ENCODE measurements around the gene TPPP3. TPM values are rescaled to one million over a fixed set of nuclear protein-coding genes. Genes with fewer than 3 reads are reported as not detected.

The TPPP3 gene
- total RNA-seq, 4 donors from 2014 or later, result 32.0 to 116 (median 41.3) TPM

GRCh38 chr16:67389911-67390815, 3.1 kb downstream of the TPPP3 start:
- Histone ChIP-seq H3K4me1 (peaks cover 35 to 60% (median 57%) of the 10 kb centered on the region in 4 donors), H3K27me3 (no peaks in the 10 kb centered on the region), H3K4me3 (peak overlapping the region in 1 of 4 donors; percentile 67), H3K27ac (replicated peaks in 1 of 4) (peak overlapping the region; percentile 80 to 88 (median 81)), H3K9me3 (no peaks in the 10 kb centered on the region), H3K36me3 (peaks cover 0 to 24% (median 0%) of the 10 kb centered on the region in 4 donors)
- WGBS, result 69% methylated on average over 16 of the region's 27 CpGs
- intact Hi-C loops (cut with DNase I), result no loop called here
- no peak for DNase-seq (ENCODE audit: extremely low spot score)
- TF ChIP-seq POLR2A (IDR thresholded peaks at IDR 0.05; ENCODE audit: low read depth) (no peak), POLR2AphosphoS5 (IDR thresholded peaks at IDR 0.05) (no peak), EP300 (IDR thresholded peaks at IDR 0.05) (no peak)
- TF ChIP-seq, protein P1, sequence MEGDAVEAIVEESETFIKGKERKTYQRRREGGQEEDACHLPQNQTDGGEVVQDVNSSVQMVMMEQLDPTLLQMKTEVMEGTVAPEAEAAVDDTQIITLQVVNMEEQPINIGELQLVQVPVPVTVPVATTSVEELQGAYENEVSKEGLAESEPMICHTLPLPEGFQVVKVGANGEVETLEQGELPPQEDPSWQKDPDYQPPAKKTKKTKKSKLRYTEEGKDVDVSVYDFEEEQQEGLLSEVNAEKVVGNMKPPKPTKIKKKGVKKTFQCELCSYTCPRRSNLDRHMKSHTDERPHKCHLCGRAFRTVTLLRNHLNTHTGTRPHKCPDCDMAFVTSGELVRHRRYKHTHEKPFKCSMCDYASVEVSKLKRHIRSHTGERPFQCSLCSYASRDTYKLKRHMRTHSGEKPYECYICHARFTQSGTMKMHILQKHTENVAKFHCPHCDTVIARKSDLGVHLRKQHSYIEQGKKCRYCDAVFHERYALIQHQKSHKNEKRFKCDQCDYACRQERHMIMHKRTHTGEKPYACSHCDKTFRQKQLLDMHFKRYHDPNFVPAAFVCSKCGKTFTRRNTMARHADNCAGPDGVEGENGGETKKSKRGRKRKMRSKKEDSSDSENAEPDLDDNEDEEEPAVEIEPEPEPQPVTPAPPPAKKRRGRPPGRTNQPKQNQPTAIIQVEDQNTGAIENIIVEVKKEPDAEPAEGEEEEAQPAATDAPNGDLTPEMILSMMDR (IDR thresholded peaks at IDR 0.05), result no peak

DNA sequence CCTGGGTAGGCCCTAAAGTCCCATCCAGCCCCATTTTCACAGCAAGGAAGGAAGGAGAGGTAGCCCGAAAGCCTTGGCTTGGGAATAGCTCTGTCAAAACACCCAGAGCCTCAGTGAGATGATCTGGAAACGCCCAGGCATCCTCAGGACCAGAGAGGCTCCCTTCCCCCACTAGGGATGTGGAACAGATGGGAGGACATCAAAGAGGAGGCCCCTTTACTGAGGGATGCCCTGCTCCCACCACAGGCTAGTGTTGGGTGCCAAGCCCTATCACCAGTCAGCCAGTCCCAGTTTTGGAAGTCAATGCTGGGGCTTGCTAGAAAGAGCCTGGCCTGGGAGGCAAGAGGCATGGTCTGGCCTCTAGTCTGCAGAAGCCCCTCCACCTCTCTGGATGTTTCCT, 4.7 kb downstream of the TPPP3 start:
- Histone ChIP-seq H3K27ac (replicated peaks in 1 of 4) (no peak overlapping the region), H3K27me3 (no peaks in the 10 kb centered on the region), H3K4me3 (no peak overlapping the region), H3K9me3 (no peaks in the 10 kb centered on the region), H3K36me3 (peaks cover 0 to 24% (median 0%) of the 10 kb centered on the region in 4 donors), H3K4me1 (peaks cover 27 to 45% (median 44%) of the 10 kb centered on the region in 4 donors)
- intact Hi-C loops (cut with DNase I), result no loop called here
- no peak for DNase-seq (ENCODE audit: extremely low spot score)
- TF ChIP-seq EP300 (IDR thresholded peaks at IDR 0.05) (no peak), POLR2AphosphoS5 (IDR thresholded peaks at IDR 0.05) (no peak), POLR2A (IDR thresholded peaks at IDR 0.05; ENCODE audit: low read depth) (no peak)
- TF ChIP-seq, protein P1 (IDR thresholded peaks at IDR 0.05), result no peak
- WGBS, result 75% methylated on average over 1 of the region's 2 CpGs

GRCh38 chr16:67388191-67388590, 5.1 kb downstream of the TPPP3 start:
- no peak for TF ChIP-seq POLR2AphosphoS5 (IDR thresholded peaks at IDR 0.05)
- TF ChIP-seq EP300 (IDR thresholded peaks at IDR 0.05), result no peak
- TF ChIP-seq POLR2A (IDR thresholded peaks at IDR 0.05; ENCODE audit: low read depth), result no peak
- TF ChIP-seq, protein P1 (IDR thresholded peaks at IDR 0.05), result no peak
- Histone ChIP-seq H3K27ac (replicated peaks in 1 of 4) (no peak overlapping the region), H3K4me1 (peaks cover 25 to 43% (median 41%) of the 10 kb centered on the region in 4 donors), H3K4me3 (no peak overlapping the region), H3K36me3 (peaks cover 0 to 24% (median 0%) of the 10 kb centered on the region in 4 donors), H3K9me3 (no peaks in the 10 kb centered on the region), H3K27me3 (no peaks in the 10 kb centered on the region)
- intact Hi-C loops (cut with DNase I), result no loop called here
- DNase-seq (ENCODE audit: extremely low spot score), result no peak
- 88% methylated on average over 6 of the region's 8 CpGs for WGBS

DNA sequence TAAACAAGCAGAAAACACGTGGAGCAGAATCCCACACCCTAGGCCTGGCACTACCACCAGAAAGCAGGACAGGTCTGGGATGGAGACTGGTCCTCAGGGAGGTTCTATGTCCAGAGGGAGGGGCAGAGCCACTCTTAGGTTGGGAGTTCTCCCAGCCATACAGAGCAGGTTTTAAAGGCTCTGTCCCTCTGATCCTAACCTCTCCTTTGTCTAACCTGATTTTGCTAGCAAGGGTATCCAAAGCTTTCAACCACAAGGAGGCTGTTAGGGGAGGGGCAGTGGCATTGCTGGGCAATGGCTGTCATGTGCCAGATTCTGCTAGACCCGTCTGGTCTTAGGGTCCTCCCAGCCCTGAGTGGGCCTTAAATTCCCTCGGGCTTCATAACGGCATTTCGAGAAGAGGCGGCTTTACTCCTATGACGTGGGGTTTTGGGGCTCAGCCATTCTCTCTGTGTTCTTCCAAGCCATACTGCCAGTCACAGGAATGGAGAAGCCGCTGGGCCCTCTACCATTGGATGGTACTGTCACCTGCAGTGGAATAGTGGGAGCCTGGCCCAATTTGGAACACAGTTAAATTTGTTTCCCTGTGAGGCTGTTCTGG, 5.7 kb downstream of the TPPP3 start:
- Histone ChIP-seq H3K27ac (replicated peaks in 1 of 4) (no peak overlapping the region), H3K27me3 (no peaks in the 10 kb centered on the region), H3K4me3 (no peak overlapping the region), H3K36me3 (peaks cover 0 to 24% (median 0%) of the 10 kb centered on the region in 4 donors), H3K4me1 (peaks cover 19 to 36% (median 35%) of the 10 kb centered on the region in 4 donors), H3K9me3 (no peaks in the 10 kb centered on the region)
- DNase-seq (ENCODE audit: extremely low spot score), result no peak
- WGBS, result 89% methylated on average over 8 of the region's 8 CpGs
- intact Hi-C loops (cut with DNase I), result no loop called here
- TF ChIP-seq POLR2A (IDR thresholded peaks at IDR 0.05; ENCODE audit: low read depth), result no peak
- TF ChIP-seq EP300 (IDR thresholded peaks at IDR 0.05), result no peak
- TF ChIP-seq, protein P1 (IDR thresholded peaks at IDR 0.05), result no peak

Data from esophagus muscularis mucosa (tissue), 4 donors.